HL-60 (cell line): ENCODE measurements around the gene RUNX3.

Experiments
- CTCF ChIP-seq: IDR thresholded peaks from one replicate; pipeline ENCODE4 v1.5.1; 2011; ENCODE audit warnings: low read length, control low read depth, inconsistent platforms; ENCODE audit not compliant: insufficient read depth
- GABPA ChIP-seq: IDR thresholded peaks from 2 replicates; pipeline ENCODE4 v1.6.1; 2012; ENCODE audit warnings: low read depth
- POLR2AphosphoS5 ChIP-seq: IDR thresholded peaks from 2 replicates; pipeline ENCODE4 v1.6.1; 2012; ENCODE audit warnings: low read depth
- REST ChIP-seq: IDR thresholded peaks from 2 replicates; pipeline ENCODE4 v1.6.1; 2012; ENCODE audit warnings: low read depth; ENCODE audit not compliant: insufficient replicate concordance

GRCh38 chr1:24856787-24857506, 73.1 kb downstream of the RUNX3 start:
- TF ChIP-seq CTCF (no peak), POLR2AphosphoS5 (no peak), REST (no peak), GABPA (no peak)
